ENCODE results near the gene SPAG5.

Gene SPAG5

DNA sequence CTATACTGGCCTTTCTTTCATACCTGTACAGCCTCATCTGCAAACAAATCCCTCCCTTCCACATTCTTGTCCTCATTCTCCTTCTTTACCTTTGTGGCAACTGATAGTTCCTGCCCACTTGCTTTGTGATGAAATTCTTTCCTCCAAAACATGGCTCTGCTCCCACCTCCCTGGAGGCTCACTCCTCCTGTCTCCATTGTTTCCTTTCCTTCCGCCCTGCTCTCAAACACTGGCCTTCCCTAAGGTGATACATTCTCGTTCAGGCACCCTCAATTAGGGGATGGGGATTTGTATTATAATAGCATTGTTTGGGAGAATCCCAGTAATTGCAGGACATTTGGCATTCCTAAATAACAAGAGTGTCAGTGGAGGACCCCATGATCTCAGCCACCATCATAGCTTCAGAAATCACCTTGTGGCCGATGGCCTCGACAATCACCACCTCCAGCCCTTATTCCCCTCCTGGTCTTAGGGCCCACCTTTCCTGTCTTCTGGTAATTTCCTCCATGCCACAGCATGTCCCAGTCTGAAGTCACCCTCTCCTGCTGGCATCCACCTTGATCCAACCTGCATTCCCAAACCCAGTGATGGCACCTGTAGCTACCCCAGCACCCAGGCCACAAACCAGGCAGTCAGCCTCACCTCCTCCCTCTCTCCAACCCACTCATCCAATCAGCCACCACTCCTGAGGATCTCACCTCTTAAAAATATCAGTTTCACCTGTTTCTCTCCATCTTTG, 54.3 kb downstream of the SPAG5 start:
- DNase-seq = no peak

- no peak for DNase-seq
Measured at GRCh38 chr17:28541439-28541838, 57.4 kb downstream of the SPAG5 start.

GRCh38 chr17:28540231-28540630, 58.6 kb downstream of the SPAG5 start:
- DNase-seq = no peak

GRCh38 chr17:28538296-28538895, 60.4 kb downstream of the SPAG5 start:
- no peak for DNase-seq

DNA sequence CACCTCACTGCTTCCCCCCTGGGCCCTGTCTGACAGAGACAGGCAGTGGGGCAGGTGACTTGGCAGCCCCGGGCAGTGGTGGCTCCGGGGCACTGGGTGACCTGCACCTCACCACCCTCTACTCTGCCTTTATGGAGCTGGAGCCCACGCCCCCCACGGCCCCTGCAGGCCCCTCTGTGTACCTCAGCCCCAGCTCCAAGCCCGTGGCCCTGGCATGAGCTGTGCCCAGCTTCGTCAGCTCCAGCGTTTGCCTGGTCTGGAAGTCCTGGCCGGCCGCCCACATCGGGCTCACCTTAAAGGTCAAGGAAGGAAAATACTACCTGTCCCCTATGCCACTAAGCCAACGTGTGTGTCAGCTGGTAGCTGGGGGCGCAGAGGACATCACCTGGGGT, 61.6 kb downstream of the SPAG5 start:
- DNase-seq = no peak

- no peak for DNase-seq
Measured at GRCh38 chr17:28536532-28537218, 62.1 kb downstream of the SPAG5 start.

DNA sequence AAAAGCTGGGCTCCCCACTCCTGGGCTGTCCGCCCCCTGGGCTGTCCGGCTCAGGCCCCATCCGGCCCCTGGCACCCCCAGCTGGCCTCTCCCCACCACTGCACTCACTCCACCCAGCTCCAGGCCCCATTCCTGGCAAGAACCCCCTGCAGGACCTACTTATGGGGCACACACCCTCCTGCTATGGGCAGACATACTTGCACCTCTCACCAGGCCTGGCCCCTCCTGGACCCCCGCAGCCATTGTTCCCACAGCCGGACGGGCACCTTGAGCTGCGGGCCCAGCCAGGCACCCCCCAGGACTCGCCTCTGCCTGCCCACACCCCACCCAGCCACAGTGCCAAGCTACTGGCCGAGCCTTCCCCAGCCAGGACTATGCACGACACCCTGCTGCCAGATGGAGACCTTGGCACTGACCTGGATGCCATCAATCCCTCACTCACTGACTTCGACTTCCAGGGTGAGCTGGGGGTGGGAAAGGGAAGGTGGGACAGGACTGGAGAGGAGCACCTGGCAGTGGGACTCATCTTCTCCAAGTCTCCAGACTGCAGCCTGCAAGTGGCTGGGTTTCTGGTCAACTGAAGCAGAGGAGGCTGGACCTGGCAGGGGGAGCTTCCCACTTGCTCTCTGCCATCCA, 64.0 kb downstream of the SPAG5 start:
- no peak for DNase-seq

DNA sequence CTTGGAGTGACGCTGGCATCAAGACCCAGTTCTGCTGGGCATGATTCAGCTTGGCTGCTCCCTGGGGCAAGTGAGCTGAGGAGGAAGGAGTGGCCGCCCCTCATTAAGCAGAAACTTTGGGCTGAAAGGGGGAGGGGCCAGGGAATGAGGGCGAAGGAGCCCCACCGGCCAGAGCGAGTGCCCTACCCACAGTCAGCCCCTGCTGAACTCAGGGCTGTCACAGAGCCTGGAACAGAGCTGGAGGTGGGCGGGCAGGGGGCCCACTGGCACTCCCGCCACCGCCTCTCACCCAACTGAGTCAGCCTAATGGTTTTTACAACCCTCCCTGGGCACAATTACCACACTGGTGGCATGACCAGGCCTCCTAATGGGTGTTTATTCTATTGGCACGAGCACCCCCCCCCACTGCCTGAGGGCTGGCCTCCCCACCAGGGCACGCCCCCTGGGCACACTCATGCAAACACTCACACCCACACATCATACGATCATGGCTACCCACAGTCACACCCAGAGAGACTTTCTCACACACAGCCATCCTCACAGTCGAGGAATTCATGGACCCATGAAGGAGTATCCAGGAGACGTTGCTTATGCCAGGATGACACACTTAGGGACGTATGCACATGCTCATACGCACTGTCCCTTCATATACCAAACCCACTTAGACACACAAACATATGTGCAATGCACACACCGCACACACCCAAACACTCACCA, 65.6 kb downstream of the SPAG5 start:
- no peak for DNase-seq

- no peak for DNase-seq
Measured at GRCh38 chr17:28532050-28532960, 66.5 kb downstream of the SPAG5 start.

GRCh38 chr17:28530926-28531325, 67.9 kb downstream of the SPAG5 start:
- DNase-seq = no peak

DNA sequence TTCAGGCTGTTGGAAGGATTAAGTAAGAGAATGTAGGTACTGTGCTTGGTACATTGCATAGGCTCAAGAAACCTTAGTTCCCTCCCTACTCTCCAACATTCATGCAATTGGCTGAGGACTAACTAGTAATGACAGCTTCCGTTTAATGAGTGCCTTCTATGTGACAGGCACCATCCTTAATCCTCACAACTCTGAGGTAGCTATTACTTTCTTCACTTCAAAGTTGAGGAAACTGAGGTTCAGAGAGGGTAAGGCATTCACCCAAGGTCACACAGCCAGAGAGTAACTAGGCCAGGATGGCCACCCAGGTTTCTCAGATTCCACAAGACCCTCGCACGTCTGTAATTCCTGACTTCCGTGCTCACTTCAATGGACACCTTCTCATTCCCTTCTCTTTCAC, 68.6 kb downstream of the SPAG5 start:
- no peak for DNase-seq

- DNase-seq = no peak
Measured at GRCh38 chr17:28529013-28529400, 69.8 kb downstream of the SPAG5 start.

DNA sequence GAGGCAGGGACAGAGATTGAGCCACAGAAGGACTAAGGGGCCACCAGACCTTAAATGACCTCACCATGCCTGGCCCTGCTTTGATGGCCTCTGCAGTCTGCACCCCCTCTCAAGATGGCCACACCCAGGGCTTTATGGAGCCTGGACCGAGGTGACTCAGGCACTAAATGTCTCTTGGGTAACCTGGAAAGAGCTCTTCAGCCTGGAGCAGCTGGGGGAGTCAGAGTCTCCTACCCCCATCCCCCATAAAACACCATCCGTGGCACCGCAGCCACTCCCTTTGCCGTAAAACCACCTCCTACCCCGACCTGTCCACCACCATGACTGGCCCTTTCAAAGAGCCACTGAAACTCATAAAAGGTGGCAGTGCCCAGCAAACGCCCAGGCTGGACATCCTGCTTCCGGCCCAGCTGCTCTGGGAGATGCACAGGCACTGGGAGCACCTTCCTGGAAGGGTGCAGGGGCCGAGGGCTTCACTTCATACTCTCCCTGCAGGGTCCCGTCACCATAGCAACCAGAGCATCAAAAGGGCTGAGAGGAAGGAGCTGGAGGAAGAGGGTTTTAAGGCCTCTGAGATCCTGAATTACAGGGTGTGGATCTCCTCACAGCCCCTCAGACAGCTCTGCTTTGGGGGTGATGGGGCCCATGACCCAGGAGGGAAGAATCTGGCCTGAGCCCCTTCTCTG, 70.4 kb downstream of the SPAG5 start:
- DNase-seq = no peak

DNA sequence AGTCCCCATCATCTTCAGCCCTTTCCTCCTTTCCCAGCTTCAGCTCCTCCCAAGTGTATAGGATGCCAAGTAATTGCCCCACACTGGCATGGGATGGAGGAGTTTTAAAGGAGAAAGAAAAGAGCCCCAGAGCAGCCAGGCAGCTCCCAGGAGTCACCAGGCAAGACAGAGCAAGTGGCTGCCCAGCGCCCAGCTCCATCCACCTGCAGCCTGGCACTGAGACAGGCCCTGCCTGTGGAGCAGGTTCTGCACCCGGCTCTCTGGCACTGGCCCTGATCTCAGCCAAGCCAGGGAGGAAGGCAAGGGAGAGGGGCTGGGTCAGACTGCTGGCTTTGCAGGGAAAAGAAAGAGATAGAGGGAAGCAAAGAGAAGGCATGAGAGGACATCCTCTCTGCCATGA, 71.0 kb downstream of the SPAG5 start:
- no peak for DNase-seq

All from activated gamma-delta T cell (primary cell).